ENCODE results near the gene MYPOP. TPM values are rescaled to one million over a fixed set of nuclear protein-coding genes. Genes with fewer than 3 reads are reported as not detected.

MYPOP gene
- total RNA-seq: 15.2 TPM
- long read RNA-seq, partial matches to known transcripts: 5 of 8 reads
- long read RNA-seq, other reads (novel, unspliced or antisense): 0 of 8 reads

- intact Hi-C loops (cut with DNase I): loop anchor here (2.0 to 5.0 kb wide), 2 partner anchors 23 to 95 kb away; partner anchors contain the start of gene CCDC61
- ATAC-seq (ENCODE audit: poor library complexity) (no peak), DNase-seq (no peak)
Observed at GRCh38 chr19:45901912-45902650, at the start of gene MYPOP. MYPOP (minus strand) TSS chr19:45902613; CDS start chr19:45901773, 840 bp downstream.

GRCh38 chr19:45947926-45948325, 45.5 kb upstream of the MYPOP start:
- no peak for DNase-seq
- intact Hi-C loops (cut with DNase I): no loop called here
- no peak for ATAC-seq (ENCODE audit: poor library complexity)

- DNase-seq: no peak
- intact Hi-C loops (cut with DNase I): no loop called here
- no peak for ATAC-seq (ENCODE audit: poor library complexity)
Observed at GRCh38 chr19:45940515-45940805, 38.0 kb upstream of the MYPOP start.

GRCh38 chr19:45939792-45940514, 37.5 kb upstream of the MYPOP start:
- intact Hi-C loops (cut with DNase I): no loop called here
- no peak for DNase-seq
- no peak for ATAC-seq (ENCODE audit: poor library complexity)

DNA sequence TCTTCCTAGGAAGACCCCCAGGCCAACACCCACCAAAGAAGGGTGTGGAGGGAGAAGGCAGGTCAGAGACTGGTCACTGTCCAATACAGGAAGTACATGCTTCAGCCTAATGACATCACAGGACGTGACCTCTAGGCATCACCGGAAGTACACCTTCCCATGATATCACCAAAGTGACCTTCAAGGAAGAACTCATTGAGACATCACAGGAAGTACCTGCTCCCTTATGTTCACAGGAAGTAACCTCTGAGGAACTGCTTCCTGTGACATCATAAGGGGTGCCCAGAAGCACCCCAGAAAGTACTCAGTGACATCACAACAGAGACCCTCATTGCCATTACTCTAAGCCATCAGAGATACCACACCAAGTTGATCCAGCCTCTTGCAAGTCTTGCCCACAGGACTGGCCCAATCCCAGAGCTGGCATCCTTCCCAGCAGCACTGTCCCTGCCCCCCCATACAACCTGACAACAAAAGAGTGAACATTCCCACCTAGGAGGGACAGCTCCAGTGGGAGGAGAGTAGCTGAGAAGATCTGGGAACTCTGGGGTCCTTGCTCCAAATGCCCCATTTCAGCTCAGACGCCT, 36.4 kb upstream of the MYPOP start:
- no peak for ATAC-seq (ENCODE audit: poor library complexity)
- intact Hi-C loops (cut with DNase I): no loop called here
- no peak for DNase-seq

- intact Hi-C loops (cut with DNase I): no loop called here
- no peak for ATAC-seq (ENCODE audit: poor library complexity)
- DNase-seq: no peak
Observed at GRCh38 chr19:45935267-45935666, 32.9 kb upstream of the MYPOP start.

DNA sequence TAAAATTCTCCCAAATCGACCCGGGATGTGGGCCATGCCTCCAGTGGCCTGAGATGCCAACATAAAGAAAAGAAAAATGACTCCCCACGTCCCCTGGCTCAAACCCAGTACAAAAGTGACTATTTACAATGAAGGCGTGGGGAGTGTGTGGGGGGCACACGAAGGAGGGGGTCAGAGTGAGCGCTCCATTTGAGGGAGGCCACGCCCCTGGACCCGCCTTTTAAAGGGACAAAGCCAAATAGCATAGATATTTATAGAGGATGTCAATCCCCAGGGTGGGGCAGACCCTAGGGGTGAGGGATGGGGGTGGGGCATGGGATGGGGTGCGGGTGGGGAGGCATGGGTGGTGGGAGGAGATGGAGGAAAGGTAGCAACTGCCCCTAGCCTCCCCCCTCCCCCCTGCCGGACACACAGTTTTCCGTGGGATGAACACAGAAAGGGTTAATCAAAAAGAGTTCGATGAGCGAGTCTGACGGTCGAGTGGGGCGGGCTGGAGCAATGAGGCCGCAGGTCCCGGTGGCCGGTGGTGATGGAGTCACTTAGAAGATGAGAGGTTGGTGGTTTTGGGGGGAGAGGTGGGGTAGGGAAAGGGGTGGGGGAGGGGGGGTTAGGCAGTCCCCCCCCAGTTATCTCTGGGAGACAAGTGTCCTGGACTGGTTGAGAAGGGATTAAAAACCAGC, 32.3 kb upstream of the MYPOP start:
- intact Hi-C loops (cut with DNase I): no loop called here
- DNase-seq: no peak
- no peak for ATAC-seq (ENCODE audit: poor library complexity)

GRCh38 chr19:45933759-45934158, 31.3 kb upstream of the MYPOP start:
- intact Hi-C loops (cut with DNase I): no loop called here
- DNase-seq (no peak), ATAC-seq (ENCODE audit: poor library complexity) (no peak)

GRCh38 chr19:45931055-45931454, 28.6 kb upstream of the MYPOP start:
- ATAC-seq (ENCODE audit: poor library complexity): no peak
- intact Hi-C loops (cut with DNase I): no loop called here

DNA sequence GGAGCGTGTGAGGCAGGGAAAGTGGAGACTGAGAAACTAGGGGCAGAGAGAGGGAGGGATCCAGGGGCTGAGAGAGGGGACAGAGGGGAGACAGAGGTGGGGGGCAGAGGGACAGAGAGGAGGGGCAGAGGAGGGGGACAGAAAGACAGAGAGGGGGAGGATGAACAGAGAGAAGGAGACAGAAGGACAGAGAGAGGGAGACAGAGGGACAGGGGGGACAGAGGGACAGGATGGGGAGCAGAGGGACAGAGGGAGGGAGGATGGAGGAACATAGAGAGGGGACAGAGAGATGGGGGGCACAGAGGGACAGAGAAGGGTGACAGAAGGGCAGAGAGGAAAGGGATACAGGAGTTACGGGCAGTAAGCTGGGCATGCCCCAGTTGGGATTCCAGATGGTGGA, 26.8 kb upstream of the MYPOP start:
- intact Hi-C loops (cut with DNase I): no loop called here
- DNase-seq (no peak), ATAC-seq (ENCODE audit: poor library complexity) (no peak)

More at GRCh38 chr19:45931055-45931454, 28.6 kb upstream of the MYPOP start:
- no peak for DNase-seq

DNA sequence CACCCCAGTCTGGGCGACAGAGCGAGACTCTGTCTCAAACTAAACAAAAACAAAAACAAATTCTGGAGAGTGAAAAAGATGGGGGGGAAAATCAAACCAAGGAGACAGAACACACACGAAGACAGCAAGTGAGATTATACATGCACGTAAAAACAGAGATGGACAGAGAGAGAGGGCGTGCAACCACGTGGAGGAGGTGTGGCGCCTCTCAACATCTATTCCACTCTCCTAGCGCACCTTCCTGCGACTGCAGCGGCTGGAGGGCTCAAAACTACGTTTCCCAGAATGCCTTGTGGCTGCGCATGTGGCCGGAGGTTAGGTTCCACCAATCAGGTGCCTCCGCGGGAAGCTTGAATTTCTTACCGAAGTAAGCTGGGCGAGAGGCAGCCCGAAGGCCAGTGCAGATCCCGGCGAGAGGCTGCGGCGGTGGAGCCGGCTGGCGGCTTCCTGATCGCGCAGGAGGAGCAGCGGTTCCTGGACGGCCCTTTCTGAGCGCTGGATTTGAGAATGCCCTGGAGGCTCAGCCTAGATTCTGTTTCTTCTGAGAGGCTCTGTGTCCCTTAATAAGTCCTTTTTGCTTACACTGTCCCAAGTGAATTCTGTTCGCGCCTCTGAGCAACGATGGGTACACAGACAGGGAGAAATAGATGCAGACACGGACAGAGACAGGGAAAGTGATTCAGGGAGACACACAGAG, 25.3 kb upstream of the MYPOP start:
- peak; percentile 93 for DNase-seq
- intact Hi-C loops (cut with DNase I): no loop called here
- ATAC-seq (ENCODE audit: poor library complexity): peak; percentile 96

GRCh38 chr19:45924891-45925447, 22.6 kb upstream of the MYPOP start:
- no peak for DNase-seq
- ATAC-seq (ENCODE audit: poor library complexity): no peak
- intact Hi-C loops (cut with DNase I): loop anchor here (2.0 kb wide), 1 partner anchor 24 kb away; no protein-coding TSS in a partner anchor

DNA sequence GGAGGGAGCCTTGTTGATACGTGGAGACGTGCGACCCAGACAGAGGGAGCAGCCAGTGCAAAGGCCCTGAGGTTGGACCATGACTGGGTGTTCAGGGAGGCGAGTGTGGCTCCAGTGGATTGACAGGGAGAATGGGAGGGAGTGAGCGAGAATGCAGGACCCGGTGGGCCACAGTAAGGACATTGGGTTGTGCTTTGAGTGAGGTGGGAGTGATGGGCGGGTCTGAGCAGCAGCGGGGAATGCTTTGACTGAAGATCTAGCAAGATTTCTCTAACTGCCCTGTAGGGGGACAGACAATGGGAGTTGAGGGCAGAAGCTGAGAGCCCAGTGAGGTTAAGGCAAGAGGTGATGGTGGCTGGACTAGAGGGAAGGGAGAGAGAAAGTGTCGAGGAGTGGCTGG, 19.9 kb upstream of the MYPOP start:
- DNase-seq (no peak), ATAC-seq (ENCODE audit: poor library complexity) (no peak)
- intact Hi-C loops (cut with DNase I): no loop called here

- ATAC-seq (ENCODE audit: poor library complexity) (no peak), DNase-seq (no peak)
- intact Hi-C loops (cut with DNase I): no loop called here
Observed at GRCh38 chr19:45920458-45920857, 18.0 kb upstream of the MYPOP start.

- ATAC-seq (ENCODE audit: poor library complexity) (no peak), DNase-seq (no peak)
- intact Hi-C loops (cut with DNase I): no loop called here
Observed at GRCh38 chr19:45919678-45920077, 17.3 kb upstream of the MYPOP start.

DNA sequence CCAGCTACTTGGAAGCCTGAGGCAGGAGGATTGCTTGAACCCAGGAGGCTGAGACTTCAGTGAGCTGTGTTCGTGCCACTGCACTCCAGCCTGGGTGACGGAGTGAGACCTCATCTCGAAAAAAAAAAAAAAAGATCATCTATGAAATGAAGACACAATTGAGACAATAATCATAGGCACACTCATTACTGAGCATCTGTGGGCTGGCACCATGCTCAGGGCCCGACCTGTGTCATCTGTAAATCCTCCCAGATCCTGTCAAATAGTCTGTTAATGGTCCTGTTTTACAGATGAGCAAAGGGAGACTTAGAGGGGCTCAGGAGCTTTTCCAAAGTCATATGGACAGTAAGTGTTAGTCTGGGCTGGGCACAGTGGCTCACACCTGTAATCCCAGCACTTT, 16.3 kb upstream of the MYPOP start:
- ATAC-seq (ENCODE audit: poor library complexity) (no peak), DNase-seq (no peak)
- intact Hi-C loops (cut with DNase I): no loop called here

DNA sequence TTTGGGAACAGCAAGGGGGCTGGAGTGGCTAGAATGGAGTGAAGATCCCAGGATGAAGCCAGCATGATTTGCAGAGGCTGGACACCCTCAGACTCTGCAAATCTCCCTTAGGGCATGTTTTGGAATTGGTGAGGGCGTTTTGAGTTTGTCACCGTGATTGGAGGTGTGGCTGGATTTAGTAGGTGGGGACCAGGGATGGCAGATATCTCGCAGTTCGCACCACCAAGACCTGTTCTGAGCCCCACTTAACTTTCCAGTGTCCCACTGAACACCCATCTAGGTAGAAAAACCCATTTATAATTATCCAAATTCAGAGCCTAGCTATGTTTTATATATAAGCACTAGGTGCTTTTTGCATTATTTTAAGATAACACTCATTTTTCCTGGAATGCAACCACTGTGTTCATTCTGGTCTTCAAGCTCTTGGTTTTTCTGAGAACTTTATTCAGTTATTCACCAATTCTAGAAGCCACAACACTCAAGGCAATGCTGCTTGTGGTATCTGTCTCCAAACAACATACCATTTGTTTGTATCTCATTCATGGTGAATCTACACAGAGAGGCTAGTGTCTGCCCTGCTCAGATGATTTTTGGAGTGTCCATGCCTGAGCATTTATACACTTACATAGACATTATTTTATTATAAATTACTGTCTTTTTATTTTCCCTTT, 15.1 kb upstream of the MYPOP start:
- ATAC-seq (ENCODE audit: poor library complexity) (no peak), DNase-seq (no peak)
- intact Hi-C loops (cut with DNase I): no loop called here

All from Right ventricle myocardium superior (tissue), 1 donor.